Pulmonary artery endothelial cell (primary cell): ENCODE data around the gene ADAMTS2. TPM values are rescaled to one million over a fixed set of nuclear protein-coding genes. Genes with fewer than 3 reads are reported as not detected.

Experiments
- DNase-seq: peaks from one replicate; pipeline ENCODE4 v3.0.0-alpha.2; 2011; ENCODE audit warnings: low read depth, low spot score
- total RNA-seq: library from RNA; depleted of rRNA; stranded (reverse); fragments of >200 nt; gene quantifications from 2 replicates; pipeline ENCODE4 v1.2.3, GENCODE V29; 2014

ADAMTS2 gene
- total RNA-seq, 1 donor from 2014 or later, result not detected

GRCh38 chr5:179280095-179280490 is 65.2 kb downstream of the ADAMTS2 start:
- no peak for DNase-seq

- DNase-seq, result no peak
These were observed 65.7 kb downstream of the ADAMTS2 start for GRCh38 chr5:179279347-179280094.

- DNase-seq, result no peak
These were observed 66.7 kb downstream of the ADAMTS2 start for GRCh38 chr5:179278546-179278945.

- DNase-seq, result no peak
These were observed 67.1 kb downstream of the ADAMTS2 start for GRCh38 chr5:179278119-179278518.

GRCh38 chr5:179276838-179277395 is 68.3 kb downstream of the ADAMTS2 start:
- DNase-seq, result no peak

- no peak for DNase-seq
These were observed 69.1 kb downstream of the ADAMTS2 start for GRCh38 chr5:179275941-179276837.

GRCh38 chr5:179275381-179275878 is 69.8 kb downstream of the ADAMTS2 start:
- no peak for DNase-seq

- DNase-seq, result no peak
These were observed 70.6 kb downstream of the ADAMTS2 start for GRCh38 chr5:179274321-179275315.

- DNase-seq, result no peak
These were observed 71.7 kb downstream of the ADAMTS2 start for GRCh38 chr5:179273441-179274145.

GRCh38 chr5:179273073-179273435 is 72.2 kb downstream of the ADAMTS2 start:
- DNase-seq, result no peak

GRCh38 chr5:179272326-179273072 is 72.8 kb downstream of the ADAMTS2 start:
- DNase-seq, result no peak

- DNase-seq, result no peak
These were observed 73.4 kb downstream of the ADAMTS2 start for GRCh38 chr5:179271821-179272325.

GRCh38 chr5:179271428-179271734 is 73.9 kb downstream of the ADAMTS2 start:
- no peak for DNase-seq

GRCh38 chr5:179270581-179271427 is 74.5 kb downstream of the ADAMTS2 start:
- no peak for DNase-seq

GRCh38 chr5:179269781-179270543 is 75.3 kb downstream of the ADAMTS2 start:
- DNase-seq, result no peak

- no peak for DNase-seq
These were observed 76.1 kb downstream of the ADAMTS2 start for GRCh38 chr5:179268966-179269693.

- DNase-seq, result no peak
These were observed 76.8 kb downstream of the ADAMTS2 start for GRCh38 chr5:179268399-179268952.
